Suprapubic skin (tissue), 4 donors: ENCODE results near the gene UBR7. TPM values are rescaled to one million over a fixed set of nuclear protein-coding genes. Genes with fewer than 3 reads are reported as not detected.
"Not testable (repeated sequence)": the region's sequence is repeated elsewhere in the genome, so short reads cannot be mapped to it uniquely, and the experiment has no call there.

ENCODE experiments used
- DNase-seq, 2 donors: peaks; one replicate each; pipeline ENCODE4 v3.0.0-alpha.2; 2019; ENCODE audit warnings: low spot score in 2 of 2
- H3K27ac ChIP-seq: fragments of 200-600 bp; sonication (generic); one replicate; pipeline ENCODE4 v1.5.1; 2019
- H3K27me3 ChIP-seq: fragments of 200-600 bp; sonication (generic); one replicate; pipeline ENCODE4 v1.5.1; 2019
- H3K36me3 ChIP-seq: fragments of 200-600 bp; sonication (generic); one replicate; pipeline ENCODE4 v1.5.1; 2019
- H3K4me1 ChIP-seq: fragments of 200-600 bp; sonication (generic); one replicate; pipeline ENCODE4 v1.5.1; 2019
- H3K4me3 ChIP-seq: fragments of 200-600 bp; sonication (generic); one replicate; pipeline ENCODE4 v1.5.1; 2019; ENCODE audit warnings: mild to moderate bottlenecking
- H3K9me3 ChIP-seq: fragments of 200-600 bp; sonication (generic); one replicate; pipeline ENCODE4 v1.5.1; 2019
- CTCF ChIP-seq, 2 donors: fragments of 200-600 bp in 1 of 2; fragments of 450-650 bp in 1 of 2; sonication (generic) in 1 of 2; IDR thresholded peaks; one replicate each; pipeline ENCODE4 v1.5.1; 2016 to 2019; ENCODE audit warnings: antibody characterized with exemption in 2 of 2, mild to moderate bottlenecking in 1 of 2, moderate library complexity in 1 of 2
- EP300 ChIP-seq: sonication (generic); formaldehyde crosslinking; IDR thresholded peaks from one replicate; pipeline ENCODE4 v1.6.1; 2017; ENCODE audit warnings: antibody characterized with exemption
- POLR2A ChIP-seq, 2 donors: fragments of 450-650 bp; IDR thresholded peaks; one replicate each; pipeline ENCODE4 v1.6.1; 2017; ENCODE audit warnings: antibody characterized with exemption in 2 of 2, mild to moderate bottlenecking in 2 of 2, moderate library complexity in 2 of 2
- POLR2AphosphoS5 ChIP-seq, 3 donors: sonication (generic); formaldehyde crosslinking; IDR thresholded peaks; one replicate each; pipeline ENCODE4 v1.6.1; 2017; ENCODE audit warnings: antibody characterized with exemption in 3 of 3
- WGBS: methylation state at CpG from one replicate; pipeline ENCODE4 v1.1.5; 2018; 5-methylcytosine and 5-hydroxymethylcytosine counted together
- total RNA-seq, 4 donors: library from RNA; depleted of rRNA; stranded (reverse); fragments of >200 nt; gene quantifications; one replicate each; pipeline ENCODE4 v1.1.0, GENCODE V29; 2016

UBR7 gene
- total RNA-seq, 4 donors from 2014 or later, result 20.6 to 38.2 (median 34.1) TPM

GRCh38 chr14:93228550-93228949 is 21.5 kb downstream of the UBR7 start:
- no peak for TF ChIP-seq EP300
- TF ChIP-seq POLR2A (IDR thresholded peaks at IDR 0.05), result no peak
- WGBS, result 98% methylated on average over 8 of the region's 8 CpGs
- H3K36me3 ChIP-seq, result peaks cover 54% of the 10 kb centered on the region
- no peaks in the 10 kb centered on the region for H3K9me3 ChIP-seq
- H3K4me3 ChIP-seq, result no peak overlapping the region
- H3K27ac ChIP-seq, result no peak overlapping the region
- peaks cover 7% of the 10 kb centered on the region for H3K4me1 ChIP-seq
- DNase-seq, result no peak
- no peaks in the 10 kb centered on the region for H3K27me3 ChIP-seq

GRCh38 chr14:93230539-93230938 is 23.5 kb downstream of the UBR7 start:
- H3K4me3 ChIP-seq, result no peak overlapping the region
- H3K9me3 ChIP-seq, result no peaks in the 10 kb centered on the region
- TF ChIP-seq POLR2A (IDR thresholded peaks at IDR 0.05) (no peak), EP300 (no peak), CTCF (IDR thresholded peaks at IDR 0.05) (no peak)
- peaks cover 7% of the 10 kb centered on the region for H3K4me1 ChIP-seq
- H3K27ac ChIP-seq, result no peak overlapping the region
- H3K27me3 ChIP-seq, result no peaks in the 10 kb centered on the region
- peaks cover 35% of the 10 kb centered on the region for H3K36me3 ChIP-seq
- no peak for DNase-seq
- WGBS, result 96% methylated on average over 16 of the region's 16 CpGs

GRCh38 chr14:93231129-93231979 is 24.3 kb downstream of the UBR7 start:
- DNase-seq, result no peak
- peaks cover 27% of the 10 kb centered on the region for H3K36me3 ChIP-seq
- TF ChIP-seq POLR2A (IDR thresholded peaks at IDR 0.05) (no peak), CTCF (IDR thresholded peaks at IDR 0.05) (no peak), POLR2AphosphoS5 (IDR thresholded peaks at IDR 0.05) (no peak), EP300 (no peak)
- no peaks in the 10 kb centered on the region for H3K27me3 ChIP-seq
- H3K4me3 ChIP-seq, result peak overlapping the region; percentile 42
- no peaks in the 10 kb centered on the region for H3K9me3 ChIP-seq
- H3K27ac ChIP-seq, result no peak overlapping the region
- peaks cover 7% of the 10 kb centered on the region for H3K4me1 ChIP-seq
- WGBS, result 56% methylated on average over 18 of the region's 39 CpGs

- H3K4me3 ChIP-seq, result peak overlapping the region; percentile 42
- TF ChIP-seq POLR2A (IDR thresholded peaks at IDR 0.05) (no peak), POLR2AphosphoS5 (IDR thresholded peaks at IDR 0.05) (no peak), CTCF (IDR thresholded peaks at IDR 0.05) (no peak), EP300 (no peak)
- no peaks in the 10 kb centered on the region for H3K27me3 ChIP-seq
- WGBS, result 84% methylated on average over 11 of the region's 17 CpGs
- peaks cover 7% of the 10 kb centered on the region for H3K4me1 ChIP-seq
- no peak for DNase-seq
- H3K27ac ChIP-seq, result no peak overlapping the region
- peaks cover 20% of the 10 kb centered on the region for H3K36me3 ChIP-seq
- H3K9me3 ChIP-seq, result no peaks in the 10 kb centered on the region
Measured at GRCh38 chr14:93232159-93232558, 25.1 kb downstream of the UBR7 start.

- H3K9me3 ChIP-seq, H3K4me1 ChIP-seq, H3K27me3 ChIP-seq, DNase-seq, H3K4me3 ChIP-seq, H3K27ac ChIP-seq: not testable (repeated sequence)
- peaks cover 11% of the 10 kb centered on the region for H3K36me3 ChIP-seq
- 95% methylated on average over 5 of the region's 5 CpGs for WGBS
Measured at GRCh38 chr14:93233078-93233477, 26.0 kb downstream of the UBR7 start.

- no peaks in the 10 kb centered on the region for H3K36me3 ChIP-seq
- H3K27ac ChIP-seq, result no peak overlapping the region
- WGBS, result 50% methylated on average over 10 of the region's 10 CpGs
- H3K9me3 ChIP-seq, result no peaks in the 10 kb centered on the region
- peaks cover 7% of the 10 kb centered on the region for H3K4me1 ChIP-seq
- no peak overlapping the region for H3K4me3 ChIP-seq
- no peak for DNase-seq
- TF ChIP-seq POLR2A (IDR thresholded peaks at IDR 0.05) (no peak), EP300 (no peak), POLR2AphosphoS5 (IDR thresholded peaks at IDR 0.05) (no peak), CTCF (IDR thresholded peaks at IDR 0.05) (no peak)
- no peaks in the 10 kb centered on the region for H3K27me3 ChIP-seq
Measured at GRCh38 chr14:93234798-93235197, 27.7 kb downstream of the UBR7 start.
